MM.1S (cell line): ENCODE data around the gene KLC4.

Source experiments
- DNase-seq: peaks from one replicate; pipeline ENCODE4 v3.0.0-alpha.2; 2015
- H2AFZ ChIP-seq: fragments of 300-600 bp; sonication (generic); 2 replicates; pipeline ENCODE4 v1.6.0; 2016; ENCODE audit warnings: antibody characterized with exemption, low read length
- H3F3A ChIP-seq: fragments of 300-600 bp; sonication (generic); 2 replicates; pipeline ENCODE4 v1.6.1; 2016; ENCODE audit warnings: mild to moderate bottlenecking, antibody characterized with exemption, low read length, moderate library complexity, mixed read lengths; ENCODE audit not compliant: insufficient read depth
- H3K27ac ChIP-seq: fragments of 300-600 bp; sonication (generic); 2 replicates; pipeline ENCODE4 v1.5.1; 2016; ENCODE audit warnings: mild to moderate bottlenecking, low read length
- H3K27me3 ChIP-seq: fragments of 300-600 bp; sonication (generic); replicated peaks from 2 replicates; pipeline ENCODE4 v1.6.0; 2016; ENCODE audit warnings: low read length; ENCODE audit not compliant: insufficient read depth
- H3K36me3 ChIP-seq: fragments of 300-600 bp; sonication (generic); replicated peaks from 2 replicates; pipeline ENCODE4 v1.6.1; 2016; ENCODE audit warnings: mild to moderate bottlenecking, low read length, mixed read lengths; ENCODE audit not compliant: insufficient read depth
- H3K4me1 ChIP-seq: fragments of 300-600 bp; sonication (generic); 2 replicates; pipeline ENCODE4 v1.6.1; 2016; ENCODE audit warnings: low read length, mixed read lengths
- H3K4me2 ChIP-seq: fragments of 300-600 bp; sonication (generic); 2 replicates; pipeline ENCODE4 v1.6.0; 2016; ENCODE audit warnings: low read depth, low read length
- H3K4me3 ChIP-seq: fragments of 300-600 bp; sonication (generic); 2 replicates; pipeline ENCODE4 v1.5.1; 2016; ENCODE audit warnings: low read length, mixed read lengths
- H3K79me2 ChIP-seq: fragments of 300-600 bp; sonication (generic); 2 replicates; pipeline ENCODE4 v1.6.1; 2016; ENCODE audit warnings: mixed run types, low read length, mixed read lengths
- H3K9ac ChIP-seq: fragments of 300-600 bp; sonication (generic); 2 replicates; pipeline ENCODE4 v1.6.1; 2016; ENCODE audit warnings: low read length, mixed read lengths
- H3K9me2 ChIP-seq: fragments of 300-600 bp; sonication (generic); replicated peaks from 2 replicates; pipeline ENCODE4 v1.6.1; 2016; ENCODE audit warnings: mild to moderate bottlenecking, low read length, mixed read lengths; ENCODE audit not compliant: insufficient read depth
- H3K9me3 ChIP-seq: fragments of 300-600 bp; sonication (generic); replicated peaks from 2 replicates; pipeline ENCODE4 v1.6.1; 2016; ENCODE audit warnings: mild to moderate bottlenecking, low read length, mixed read lengths; ENCODE audit not compliant: insufficient read depth
- H4K20me1 ChIP-seq: fragments of 300-600 bp; sonication (generic); 2 replicates; pipeline ENCODE4 v1.6.1; 2016; ENCODE audit warnings: mild to moderate bottlenecking, low read length, moderate library complexity, mixed read lengths; ENCODE audit not compliant: insufficient read depth
- EZH2 ChIP-seq: fragments of 300-600 bp; sonication (generic); optimal IDR thresholded peaks from 2 replicates; pipeline ENCODE3; 2017; ENCODE audit warnings: low read depth, mild to moderate bottlenecking, antibody characterized with exemption, low read length, mixed read lengths
- EZH2phosphoT487 ChIP-seq: fragments of 300-600 bp; sonication (generic); IDR thresholded peaks from 2 replicates; pipeline ENCODE4 v1.6.1; 2018; ENCODE audit warnings: antibody characterized with exemption, low read length
- TF ChIP-seq, protein P1 (sequence below): fragments of 300-600 bp; sonication (generic); IDR thresholded peaks from 2 replicates; pipeline ENCODE4 v1.5.1; 2016; ENCODE audit warnings: antibody characterized with exemption, low read length, mixed read lengths

Gene KLC4

GRCh38 chr6:43082806-43083655 is 23.6 kb downstream of the KLC4 start:
- no peaks in the 10 kb centered on the region for H4K20me1 ChIP-seq
- H3K9ac ChIP-seq = no peak overlapping the region
- no peaks in the 10 kb centered on the region for H3K36me3 ChIP-seq
- H3F3A ChIP-seq = no peaks in the 10 kb centered on the region
- peaks cover 3% of the 10 kb centered on the region; the same call in 1 of the 2 replicates for H3K27me3 ChIP-seq
- DNase-seq = no peak
- no peak overlapping the region for H3K4me2 ChIP-seq
- no peaks in the 10 kb centered on the region for H3K9me2 ChIP-seq
- H3K4me1 ChIP-seq = no peaks in the 10 kb centered on the region
- no peak for TF ChIP-seq EZH2phosphoT487
- no peak for TF ChIP-seq EZH2
- TF ChIP-seq, protein P1, sequence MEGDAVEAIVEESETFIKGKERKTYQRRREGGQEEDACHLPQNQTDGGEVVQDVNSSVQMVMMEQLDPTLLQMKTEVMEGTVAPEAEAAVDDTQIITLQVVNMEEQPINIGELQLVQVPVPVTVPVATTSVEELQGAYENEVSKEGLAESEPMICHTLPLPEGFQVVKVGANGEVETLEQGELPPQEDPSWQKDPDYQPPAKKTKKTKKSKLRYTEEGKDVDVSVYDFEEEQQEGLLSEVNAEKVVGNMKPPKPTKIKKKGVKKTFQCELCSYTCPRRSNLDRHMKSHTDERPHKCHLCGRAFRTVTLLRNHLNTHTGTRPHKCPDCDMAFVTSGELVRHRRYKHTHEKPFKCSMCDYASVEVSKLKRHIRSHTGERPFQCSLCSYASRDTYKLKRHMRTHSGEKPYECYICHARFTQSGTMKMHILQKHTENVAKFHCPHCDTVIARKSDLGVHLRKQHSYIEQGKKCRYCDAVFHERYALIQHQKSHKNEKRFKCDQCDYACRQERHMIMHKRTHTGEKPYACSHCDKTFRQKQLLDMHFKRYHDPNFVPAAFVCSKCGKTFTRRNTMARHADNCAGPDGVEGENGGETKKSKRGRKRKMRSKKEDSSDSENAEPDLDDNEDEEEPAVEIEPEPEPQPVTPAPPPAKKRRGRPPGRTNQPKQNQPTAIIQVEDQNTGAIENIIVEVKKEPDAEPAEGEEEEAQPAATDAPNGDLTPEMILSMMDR = no peak
- no peaks in the 10 kb centered on the region for H3K9me3 ChIP-seq
- no peak overlapping the region for H2AFZ ChIP-seq
- no peak overlapping the region for H3K4me3 ChIP-seq
- H3K79me2 ChIP-seq = no peaks in the 10 kb centered on the region
- H3K27ac ChIP-seq = no peak overlapping the region

DNA sequence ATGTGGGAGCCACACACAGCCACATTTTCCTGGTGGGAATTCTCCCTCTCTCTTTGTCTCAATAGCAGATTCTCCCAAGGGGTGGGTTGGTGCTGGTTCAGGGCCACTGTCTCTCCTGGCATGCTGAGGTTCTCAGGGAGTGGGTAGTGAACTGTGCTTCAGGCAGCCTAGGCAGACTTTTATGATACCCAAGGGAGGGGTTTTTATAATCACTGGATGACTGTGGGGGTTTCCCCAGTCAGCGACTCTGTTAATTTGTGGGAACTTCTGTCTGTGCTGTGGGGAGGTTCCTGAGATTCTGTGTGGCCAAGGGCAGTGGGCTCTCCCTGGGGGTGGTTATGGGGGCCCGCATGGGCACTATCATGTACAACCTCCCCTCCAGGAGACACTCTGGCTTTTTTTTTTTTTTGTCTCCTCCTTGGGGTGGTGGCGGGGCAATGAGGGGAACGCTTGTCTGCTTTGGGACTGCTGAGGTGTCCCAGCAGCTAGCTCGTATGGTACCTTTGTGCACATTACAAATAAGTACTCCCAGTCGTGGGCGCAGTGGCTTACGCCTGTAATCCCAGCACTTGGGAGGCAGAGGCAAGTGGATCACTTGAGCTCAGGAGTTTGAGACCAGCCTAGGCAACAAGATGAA is 26.7 kb downstream of the KLC4 start:
- no peaks in the 10 kb centered on the region for H3F3A ChIP-seq
- no peaks in the 10 kb centered on the region for H3K79me2 ChIP-seq
- no peak overlapping the region for H3K27ac ChIP-seq
- H3K36me3 ChIP-seq = no peaks in the 10 kb centered on the region
- no peak overlapping the region for H3K9ac ChIP-seq
- no peaks in the 10 kb centered on the region for H3K27me3 ChIP-seq
- TF ChIP-seq, protein P1 = no peak
- TF ChIP-seq EZH2phosphoT487 (no peak), EZH2 (no peak)
- no peak overlapping the region for H2AFZ ChIP-seq
- no peaks in the 10 kb centered on the region for H4K20me1 ChIP-seq
- H3K9me3 ChIP-seq = no peaks in the 10 kb centered on the region
- DNase-seq = no peak
- H3K4me2 ChIP-seq = no peak overlapping the region
- no peaks in the 10 kb centered on the region for H3K4me1 ChIP-seq
- H3K4me3 ChIP-seq = no peak overlapping the region
- no peaks in the 10 kb centered on the region for H3K9me2 ChIP-seq

DNA sequence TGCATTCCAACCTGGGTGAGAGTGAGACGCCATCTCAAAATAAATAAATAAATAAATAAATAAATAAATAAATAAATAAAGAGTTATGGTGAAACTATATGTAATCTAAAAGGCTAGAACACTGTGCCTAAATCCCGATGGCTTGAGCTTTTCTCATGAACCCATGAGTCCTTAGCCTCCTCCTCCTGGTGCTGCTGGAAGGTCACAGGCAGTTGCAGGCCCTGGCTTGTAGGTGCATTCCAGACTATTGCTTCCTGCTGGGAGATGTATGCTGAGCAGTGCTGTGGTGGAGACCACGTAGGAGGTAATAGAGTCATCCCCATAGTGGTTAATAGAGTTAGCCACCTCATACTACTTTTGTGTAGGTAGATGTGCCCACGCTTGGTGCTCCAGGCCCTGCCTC is 29.2 kb downstream of the KLC4 start:
- Histone ChIP-seq H3K4me2 (no peak overlapping the region), H4K20me1 (no peaks in the 10 kb centered on the region), H3K9me3 (no peaks in the 10 kb centered on the region), H3K27ac (no peak overlapping the region), H3K27me3 (no peaks in the 10 kb centered on the region), H3K36me3 (no peaks in the 10 kb centered on the region), H3K9me2 (no peaks in the 10 kb centered on the region), H3K9ac (no peak overlapping the region), H3K4me3 (no peak overlapping the region), H3K4me1 (no peaks in the 10 kb centered on the region), H3K79me2 (no peaks in the 10 kb centered on the region), H2AFZ (no peak overlapping the region), H3F3A (no peaks in the 10 kb centered on the region)
- DNase-seq = no peak
- TF ChIP-seq, protein P1 = no peak
- no peak for TF ChIP-seq EZH2phosphoT487
- no peak for TF ChIP-seq EZH2
